Suppressor macrophage treated with lipopolysaccharide for 1 hour (primary cell): ENCODE results near the gene RGS19.

Source experiments
- DNase-seq, 3 donors: peaks; one replicate each; pipeline ENCODE4 v3.0.0-alpha.2; 2020 to 2022

Gene RGS19

DNA sequence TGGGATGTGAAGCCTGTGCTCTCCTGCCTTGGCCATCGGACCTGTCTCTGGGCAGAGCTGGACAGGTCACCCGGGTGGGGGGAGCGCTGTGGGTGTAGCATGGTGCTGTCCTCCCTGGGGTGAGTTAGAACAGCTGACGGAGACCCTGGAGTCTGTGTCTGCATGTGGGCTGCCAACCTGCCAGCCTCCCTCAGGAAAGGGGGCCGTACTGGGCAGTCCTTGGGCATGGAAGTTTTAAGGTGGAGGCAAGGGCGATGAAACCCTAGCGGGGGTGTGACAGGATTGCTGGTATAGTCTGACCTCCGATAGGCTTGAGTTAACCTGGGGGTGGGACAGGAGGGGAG, 32.3 kb downstream of the RGS19 start:
- DNase-seq = no peak

DNA sequence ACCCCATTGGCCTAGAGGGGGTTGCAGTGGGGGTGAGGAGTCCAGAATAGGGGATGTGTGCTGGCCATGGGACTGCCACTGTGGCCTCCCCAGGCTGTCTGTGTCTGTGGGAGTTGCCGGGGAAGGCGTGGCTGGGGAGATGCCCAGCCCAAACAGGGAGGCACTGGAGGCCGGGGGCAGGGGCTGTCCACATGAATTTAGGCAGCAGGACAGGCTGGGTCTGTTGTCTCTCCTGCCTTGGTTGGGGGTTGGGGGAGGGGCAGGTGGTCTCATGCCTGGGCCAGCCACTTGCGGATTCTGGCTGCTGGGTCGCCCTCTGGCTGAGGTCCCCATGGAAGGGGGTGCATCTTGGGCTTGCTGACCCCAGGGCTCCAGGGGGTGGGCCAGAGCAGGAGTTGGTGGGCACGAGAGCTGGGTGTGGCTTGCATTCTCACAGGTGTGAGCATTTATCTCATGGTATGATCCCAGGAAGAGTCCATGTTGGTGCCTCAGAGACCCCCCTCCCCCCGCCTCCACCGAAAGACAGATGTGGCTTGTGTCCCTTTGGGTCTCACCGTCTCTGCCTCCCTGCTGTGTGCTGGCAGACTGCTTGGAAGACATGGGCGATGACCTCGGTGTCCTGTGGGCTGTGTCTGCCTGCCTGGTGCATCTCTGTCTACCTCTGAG, 33.8 kb downstream of the RGS19 start:
- DNase-seq = peak in 1 of 3 donors; percentile 55

DNA sequence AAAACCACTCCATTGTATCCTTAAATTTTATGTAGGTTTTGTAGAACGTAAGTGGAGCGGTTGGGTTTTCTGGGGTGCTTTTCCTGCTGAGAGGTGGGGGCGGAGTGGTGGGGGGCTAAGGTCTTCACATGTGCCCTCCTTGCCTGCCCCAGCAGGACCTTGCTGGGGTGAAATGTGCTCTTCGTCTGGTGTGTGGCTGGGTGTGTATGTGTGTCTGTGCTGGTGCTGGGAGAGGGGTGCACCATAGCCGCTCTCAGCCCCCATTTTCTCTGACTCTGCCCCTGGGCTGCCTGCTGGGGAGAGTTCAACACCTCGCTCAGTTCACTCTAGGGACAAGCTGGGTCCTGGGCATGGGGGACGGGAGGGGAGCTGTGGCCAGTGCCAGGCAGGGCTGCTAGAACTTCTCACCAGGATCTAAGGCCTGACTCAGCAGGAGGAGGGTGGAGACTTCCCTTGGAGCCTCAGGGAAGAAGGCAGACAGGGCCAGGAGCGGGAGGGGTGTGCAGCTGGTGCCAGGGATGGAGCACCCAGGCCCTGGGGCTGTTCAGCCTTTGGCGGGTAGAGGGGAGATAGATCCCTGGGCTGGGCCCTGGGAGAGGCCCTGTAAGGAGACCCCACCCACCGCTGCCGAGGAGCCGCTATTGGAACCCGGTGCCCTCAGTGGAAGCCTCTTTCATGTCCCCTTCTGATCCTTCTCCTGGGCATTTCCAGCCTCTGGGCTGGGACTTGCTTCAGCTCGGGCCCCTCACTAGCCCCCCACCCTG, 34.7 kb downstream of the RGS19 start:
- no peak for DNase-seq

DNA sequence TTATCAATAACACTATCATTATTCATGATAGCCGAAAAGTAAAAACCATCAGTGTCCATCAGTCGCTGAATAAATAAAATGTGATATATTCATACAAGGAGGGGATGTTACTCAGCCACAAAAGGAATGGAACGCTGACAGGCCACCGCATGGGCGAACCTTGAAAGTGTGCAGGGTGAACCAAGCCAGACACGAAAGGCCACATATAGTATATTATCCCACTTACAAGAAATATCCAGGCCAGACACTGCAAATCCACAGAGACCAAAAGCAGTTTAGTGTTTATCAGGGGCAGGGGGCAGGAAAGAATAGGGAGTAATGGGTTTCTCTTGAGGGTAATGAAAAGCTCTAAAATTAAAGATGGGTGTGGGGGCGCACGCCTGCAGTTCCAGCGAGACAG, 35.5 kb downstream of the RGS19 start:
- DNase-seq = no peak

DNA sequence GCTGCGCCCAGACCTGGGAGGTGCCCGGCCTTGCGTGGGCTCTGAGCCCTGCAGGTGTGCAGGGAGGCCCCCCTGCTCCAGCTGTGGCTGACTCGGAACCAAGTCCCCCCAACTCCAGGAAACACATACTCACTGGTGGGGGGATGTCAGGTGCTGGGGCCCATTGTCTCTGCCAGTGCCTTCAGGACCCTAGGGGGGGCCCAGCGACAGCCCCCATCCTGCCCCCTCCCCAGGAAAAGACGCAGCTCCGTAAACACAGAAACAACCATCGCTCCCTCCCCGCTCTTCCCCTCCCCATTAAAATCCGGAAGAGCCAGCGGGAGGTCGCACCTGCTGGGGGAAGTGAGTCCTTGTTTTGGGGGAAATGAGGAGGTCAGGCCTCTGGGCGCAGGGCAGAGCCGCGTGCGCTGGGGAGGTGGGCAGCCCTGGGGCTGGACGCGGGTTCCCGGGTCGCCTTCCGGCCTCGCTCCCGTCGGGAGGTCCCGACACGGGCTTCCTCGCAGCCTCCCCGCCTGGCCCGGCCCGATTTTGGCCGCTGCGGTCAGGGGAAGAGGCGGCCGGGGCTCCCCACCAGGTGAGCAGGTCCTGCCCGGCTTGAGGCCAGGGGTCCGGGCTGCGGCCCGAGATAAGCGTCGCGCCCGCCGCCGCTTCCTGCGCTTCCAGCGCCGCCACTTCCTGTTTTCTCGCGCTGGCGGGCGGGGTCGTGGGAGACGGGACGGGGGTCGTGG, 37.1 kb downstream of the RGS19 start:
- peak in 2 of 3 donors; percentile 43 to 54 for DNase-seq

DNA sequence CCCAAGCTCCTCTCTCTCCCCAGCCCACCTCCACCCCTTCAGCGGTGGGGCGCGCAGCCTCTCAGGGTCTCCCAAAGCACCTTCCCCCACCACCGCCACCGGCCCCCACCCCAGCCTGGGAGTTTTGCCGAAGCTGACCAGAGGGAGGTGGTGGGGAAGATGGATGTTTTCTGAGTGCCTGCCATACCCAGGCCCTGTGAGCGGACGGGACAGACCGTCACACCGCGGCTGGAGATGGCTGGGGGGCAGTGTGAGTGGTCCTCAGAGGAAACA, 37.6 kb downstream of the RGS19 start:
- DNase-seq = no peak

DNA sequence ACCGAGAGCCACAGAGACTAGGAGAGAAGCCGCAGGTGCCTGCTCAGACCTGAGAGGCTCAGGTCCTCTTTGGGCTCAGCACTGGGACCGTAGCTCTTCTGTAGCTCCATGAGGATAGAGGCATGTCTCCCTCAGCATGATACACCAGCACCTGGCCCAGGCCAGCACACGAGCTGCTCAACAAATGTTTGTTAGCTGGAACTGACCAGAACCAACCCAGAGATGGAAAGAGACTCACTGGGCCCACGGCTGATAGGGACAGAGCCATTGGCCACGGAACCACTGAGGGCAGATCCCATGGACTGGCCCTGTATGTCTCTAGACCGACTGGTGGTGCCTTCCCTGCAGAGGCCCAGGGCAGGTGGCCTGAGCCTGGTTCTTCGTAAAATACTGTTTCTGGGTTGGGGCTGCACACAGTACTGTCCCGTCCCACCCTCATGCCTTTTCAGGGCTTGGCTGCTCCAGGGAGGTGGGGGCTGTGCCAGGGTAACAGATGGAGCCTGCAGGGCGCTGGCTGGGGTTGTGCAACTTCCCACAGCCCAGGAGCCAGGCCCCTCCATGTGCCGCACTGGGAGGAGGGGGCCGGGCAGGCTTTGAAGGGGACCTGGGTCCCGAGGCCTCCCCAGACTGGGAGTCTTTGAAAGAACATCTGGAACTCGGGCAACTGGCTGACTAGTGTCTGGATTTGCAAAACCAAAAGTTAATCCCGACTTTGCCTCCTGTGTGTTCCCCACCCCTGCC, 38.1 kb downstream of the RGS19 start:
- no peak for DNase-seq

DNA sequence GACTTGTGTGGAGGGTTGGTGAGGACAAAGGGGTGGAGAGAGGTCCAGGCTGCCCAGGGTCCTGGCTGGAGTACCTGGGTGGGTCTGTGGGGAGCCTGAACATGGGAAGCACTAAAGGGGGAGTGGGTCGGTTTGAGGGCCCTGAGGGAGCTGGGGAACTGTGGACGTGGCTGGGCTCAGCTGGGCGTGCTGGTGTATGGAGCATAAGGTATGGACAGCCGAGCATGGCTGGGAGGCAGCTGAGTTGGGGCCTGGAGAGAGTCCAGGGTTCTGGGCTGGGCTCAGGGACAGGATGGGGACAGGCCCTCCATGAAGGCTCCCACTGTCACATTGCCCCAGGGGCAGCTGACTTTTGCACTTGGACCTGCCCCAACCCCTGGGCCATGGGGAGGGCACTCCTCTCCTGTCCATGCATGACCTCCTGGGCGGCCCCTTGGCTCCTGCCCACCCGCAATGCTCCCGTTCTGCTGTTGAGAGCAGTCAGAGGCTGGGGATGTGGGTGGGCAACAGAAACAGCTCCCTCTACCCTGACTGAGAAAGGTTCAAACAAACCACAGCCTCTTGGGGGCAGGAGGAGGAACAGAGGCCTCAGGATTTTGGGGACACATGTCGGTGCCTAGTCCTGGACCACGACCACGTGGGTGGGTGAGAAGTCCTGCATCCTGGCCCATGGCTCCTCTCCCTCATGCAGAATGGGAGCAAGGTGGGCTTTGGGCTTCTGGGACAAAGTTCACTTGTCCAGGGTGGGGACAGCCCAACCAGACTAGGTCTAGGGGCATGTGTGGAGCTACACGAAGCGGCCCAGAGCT, 38.9 kb downstream of the RGS19 start:
- DNase-seq = no peak

DNA sequence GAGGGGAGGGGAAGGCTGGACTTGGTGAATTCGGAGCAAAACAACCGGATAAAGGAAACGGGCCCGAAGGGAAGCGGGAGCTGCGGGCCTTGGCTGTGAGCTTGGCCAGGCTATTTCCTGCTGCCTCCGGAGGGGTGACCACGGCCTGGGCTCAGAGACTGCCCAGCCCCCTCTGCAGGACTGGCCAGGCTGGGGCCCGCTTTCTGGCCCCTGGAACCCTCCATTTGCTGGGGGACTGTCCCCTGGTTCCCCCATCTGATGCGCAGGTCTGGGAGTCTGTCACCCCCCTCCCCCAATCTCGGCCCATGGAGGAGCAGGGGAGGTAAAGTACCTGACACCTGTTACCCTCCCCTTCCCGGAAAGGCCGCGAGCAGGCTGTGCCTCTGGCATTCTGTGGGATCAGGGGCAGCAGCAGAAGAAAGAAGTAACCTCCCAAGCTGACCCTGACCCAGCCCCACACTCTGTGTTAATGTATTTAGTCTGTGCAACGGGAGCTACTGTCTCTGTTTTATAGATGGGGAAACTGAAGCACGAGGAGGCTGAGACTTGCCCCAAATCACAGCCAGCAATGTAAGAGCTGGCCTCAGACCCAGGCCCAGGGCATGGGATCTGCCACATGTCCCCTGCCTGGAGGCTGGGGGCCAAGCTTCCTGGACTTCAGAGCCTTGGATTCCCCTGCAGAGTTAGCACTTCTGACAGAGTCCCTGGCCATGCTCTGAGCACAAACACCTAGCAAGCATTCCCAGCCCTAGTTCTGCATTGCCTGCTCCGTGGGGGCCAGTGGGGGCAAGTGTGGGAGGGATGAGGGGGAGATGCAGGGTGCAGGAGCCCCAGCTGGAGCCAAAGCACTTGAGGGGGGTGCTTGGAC, 39.8 kb downstream of the RGS19 start:
- no peak for DNase-seq

DNA sequence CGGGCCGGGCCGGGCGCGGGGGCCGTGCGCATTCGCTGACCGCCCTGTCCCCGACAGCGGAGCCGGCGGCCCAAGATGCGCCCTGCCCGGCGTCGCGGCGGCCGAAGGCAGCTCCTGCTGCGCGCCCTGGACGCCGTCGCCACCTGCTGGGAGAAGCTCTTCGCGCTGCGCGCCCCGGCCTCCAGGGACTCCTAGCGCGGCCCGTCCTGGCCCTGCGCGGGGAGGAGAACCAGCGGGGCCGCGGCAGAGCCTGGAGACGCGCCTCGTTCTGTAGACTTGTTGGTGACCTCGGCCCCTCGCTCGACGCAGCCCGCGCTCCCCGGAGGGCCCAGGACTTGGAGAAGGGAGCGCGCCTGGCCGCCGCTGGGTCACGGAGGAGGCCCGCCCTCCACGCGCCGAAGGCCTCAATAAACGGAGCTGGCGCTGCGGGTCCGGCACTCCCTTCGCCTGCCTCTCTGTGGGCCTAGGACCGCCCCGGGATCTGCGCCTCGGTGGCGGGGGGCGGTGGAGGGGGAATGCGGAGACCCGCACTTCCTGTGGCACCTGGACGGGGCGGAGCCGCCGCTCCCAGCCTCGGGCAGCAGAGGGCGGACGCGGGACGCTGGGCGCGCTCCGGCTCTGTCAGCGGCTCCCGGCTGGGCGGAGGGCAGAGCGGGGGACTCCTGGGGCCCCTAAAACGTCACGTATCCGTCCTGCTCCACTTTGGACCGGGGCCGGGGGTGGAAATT, 40.6 kb downstream of the RGS19 start:
- DNase-seq = peak; percentile 73 to 90 (median 80)

DNA sequence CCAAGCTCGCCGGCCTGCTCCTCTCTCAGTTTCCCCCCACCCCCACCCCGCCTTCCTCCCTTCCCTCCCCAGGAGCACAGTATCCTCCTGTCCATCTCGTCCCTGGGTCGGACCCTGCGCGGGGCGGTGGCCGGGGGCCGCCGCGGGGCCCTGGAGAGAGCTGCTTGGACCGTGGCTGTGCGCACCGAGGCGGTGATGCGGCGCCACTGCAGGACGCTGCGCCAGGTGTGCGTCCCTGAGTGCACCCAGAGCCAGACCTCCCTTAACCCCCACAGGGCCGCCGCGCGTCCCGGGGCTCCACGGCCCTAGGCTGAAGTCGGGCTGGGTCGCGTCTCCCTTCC, 41.1 kb downstream of the RGS19 start:
- DNase-seq = no peak

DNA sequence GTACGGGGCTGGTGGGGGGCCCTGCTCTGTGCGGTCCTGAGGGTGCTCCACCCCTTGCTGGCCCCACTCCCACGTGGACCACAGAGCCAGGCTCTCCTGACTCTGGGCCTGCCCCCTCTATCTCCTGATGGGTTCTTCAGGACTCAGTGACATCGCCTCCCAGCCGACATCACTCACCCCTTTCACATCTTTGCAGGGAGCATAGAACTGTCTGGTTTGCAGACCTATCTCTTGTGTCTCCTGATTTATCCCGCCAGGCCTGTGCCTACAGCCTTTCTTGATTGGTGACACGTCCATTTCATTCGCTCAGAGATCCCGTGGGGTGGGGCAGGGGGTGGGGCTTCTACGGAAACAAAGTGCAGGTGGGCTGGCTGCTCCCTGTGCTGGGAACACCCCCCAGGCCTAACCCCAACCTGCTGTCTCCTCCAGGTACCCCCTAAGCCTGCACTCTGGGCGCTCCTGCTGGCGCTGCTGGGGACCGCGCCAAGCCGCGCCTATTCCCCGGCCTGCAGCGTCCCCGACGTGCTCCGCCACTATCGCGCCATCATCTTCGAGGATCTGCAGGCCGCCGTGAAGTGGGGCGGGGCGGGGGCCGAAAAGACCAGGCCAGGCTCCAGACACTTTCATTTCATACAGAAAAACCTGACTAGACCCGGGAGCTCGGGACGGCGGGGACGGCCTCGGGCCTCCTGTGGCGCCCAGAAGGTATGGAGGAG, 41.7 kb downstream of the RGS19 start:
- DNase-seq = no peak

DNA sequence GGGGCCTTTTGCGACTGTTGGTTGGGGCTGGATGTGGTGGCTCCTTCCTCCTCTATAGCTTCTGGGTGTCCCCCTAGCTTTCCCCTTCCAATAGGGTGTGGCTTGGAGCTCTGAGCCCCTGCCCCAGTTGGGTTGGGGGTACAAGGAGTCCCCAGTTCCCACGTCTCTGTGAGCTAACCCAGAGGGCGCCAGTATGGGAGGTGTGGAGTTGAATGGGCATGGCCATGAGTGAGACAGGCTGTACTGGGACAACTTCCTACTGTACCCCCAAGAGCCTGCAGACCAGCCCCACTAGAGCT, 42.2 kb downstream of the RGS19 start:
- DNase-seq = no peak

DNA sequence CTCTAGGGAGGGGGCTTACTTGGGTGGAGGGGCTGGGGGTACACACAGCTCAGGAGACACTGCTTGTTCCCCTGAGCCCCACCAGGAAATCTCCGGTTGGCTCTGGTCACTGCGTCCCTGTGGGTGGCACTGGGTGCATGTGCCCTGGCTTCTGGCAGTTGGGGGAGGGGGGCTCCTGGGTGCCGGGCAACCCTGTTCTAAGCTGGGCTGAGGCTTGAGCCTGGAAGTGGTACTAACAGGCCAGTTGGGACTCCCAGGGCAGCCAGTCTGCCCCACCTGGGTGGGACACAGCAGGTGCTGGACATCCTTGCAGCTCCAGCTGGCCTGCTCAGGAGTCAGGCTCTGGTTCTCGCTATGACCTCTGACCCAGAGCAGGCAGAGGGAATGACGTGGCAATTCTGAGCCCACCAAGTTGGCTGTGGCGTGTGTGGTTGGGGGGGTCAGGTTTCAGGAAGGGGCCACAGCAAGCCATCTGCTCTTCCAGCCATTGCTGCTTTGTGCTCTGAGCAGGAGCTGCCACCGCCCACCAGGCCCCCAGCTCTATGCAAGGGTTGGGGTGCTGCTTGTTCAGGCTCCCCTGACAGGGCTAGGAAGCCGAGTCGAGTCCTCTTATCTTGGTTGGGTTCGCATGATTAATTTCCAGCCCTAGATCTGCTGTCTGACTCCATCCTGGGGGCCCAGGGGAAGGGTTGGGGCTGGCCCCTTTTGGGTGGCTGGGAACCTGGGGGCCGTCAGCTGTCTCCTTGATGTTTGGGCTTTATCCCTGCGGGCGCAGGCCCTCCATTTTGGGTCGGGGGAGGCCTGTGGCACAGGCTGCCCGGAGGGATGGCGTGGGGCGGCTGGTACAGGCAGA, 42.7 kb downstream of the RGS19 start:
- DNase-seq = no peak

DNA sequence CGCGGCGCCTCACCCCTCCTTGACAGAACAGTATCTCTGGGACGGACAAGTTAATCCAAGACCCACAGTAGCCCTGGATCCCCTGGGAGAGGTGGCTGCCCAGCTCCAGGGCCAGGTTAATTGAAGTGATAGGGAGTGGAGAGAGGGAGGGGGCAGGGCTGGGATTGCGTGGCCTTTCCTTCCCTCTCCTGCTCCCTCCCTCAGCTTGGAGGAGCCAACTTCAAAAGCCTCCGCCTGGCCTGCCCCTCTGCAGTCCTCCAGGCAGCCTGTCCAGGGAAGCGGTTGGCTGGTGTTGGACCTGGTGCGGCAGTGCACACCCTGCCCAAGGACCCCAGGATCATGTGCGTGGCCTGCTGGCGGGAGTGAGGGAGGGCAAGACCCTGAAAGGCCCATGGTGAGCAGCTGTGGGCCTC, 43.4 kb downstream of the RGS19 start, which contains the start of gene C20orf204:
C20orf204 (plus strand) TSS at position 250 of the 413 bp plus-strand sequence; CDS start at position 392, 142 bp downstream.
- DNase-seq = no peak

DNA sequence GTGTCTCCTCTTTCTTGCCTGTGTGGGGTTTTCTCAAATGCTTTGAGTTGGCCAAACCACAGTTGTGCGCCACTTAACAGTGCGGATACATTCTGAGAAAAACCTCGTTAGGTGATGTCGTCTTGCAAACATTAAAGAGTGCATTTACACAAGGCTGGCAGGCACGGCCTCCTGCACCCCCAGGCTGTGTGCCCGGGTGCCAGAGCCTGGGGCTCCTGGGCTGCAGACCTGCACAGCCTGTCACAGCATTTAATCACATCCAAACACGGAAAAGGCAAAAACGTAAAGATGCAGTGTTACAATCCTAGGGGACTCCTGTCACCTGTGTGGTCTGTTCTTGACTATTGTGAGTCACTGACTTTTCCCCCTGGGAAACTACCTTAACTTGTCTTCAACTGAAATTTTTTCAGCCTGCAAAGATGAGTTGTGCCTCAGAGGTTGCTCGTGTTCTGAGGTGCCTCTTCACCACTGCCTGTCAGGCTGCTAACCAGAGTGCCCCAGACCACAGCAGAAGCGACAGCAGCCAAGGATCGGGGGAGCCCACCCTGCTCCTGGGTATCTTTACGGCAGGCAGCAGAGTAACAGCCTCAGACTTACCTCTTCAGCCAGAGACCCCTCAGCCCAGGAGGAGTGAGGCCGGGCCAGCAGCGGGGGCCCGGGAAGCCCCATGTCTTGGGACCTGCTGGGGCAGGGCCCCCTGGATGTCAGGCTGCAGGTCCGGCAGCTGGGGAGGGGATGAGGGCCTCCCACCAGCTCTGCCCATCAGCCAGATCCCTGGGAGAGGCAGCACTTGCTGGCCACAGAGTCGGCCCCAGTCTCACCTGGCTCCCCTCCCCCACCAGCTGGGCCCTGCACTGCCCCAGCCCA, 44.0 kb downstream of the RGS19 start:
- no peak for DNase-seq

DNA sequence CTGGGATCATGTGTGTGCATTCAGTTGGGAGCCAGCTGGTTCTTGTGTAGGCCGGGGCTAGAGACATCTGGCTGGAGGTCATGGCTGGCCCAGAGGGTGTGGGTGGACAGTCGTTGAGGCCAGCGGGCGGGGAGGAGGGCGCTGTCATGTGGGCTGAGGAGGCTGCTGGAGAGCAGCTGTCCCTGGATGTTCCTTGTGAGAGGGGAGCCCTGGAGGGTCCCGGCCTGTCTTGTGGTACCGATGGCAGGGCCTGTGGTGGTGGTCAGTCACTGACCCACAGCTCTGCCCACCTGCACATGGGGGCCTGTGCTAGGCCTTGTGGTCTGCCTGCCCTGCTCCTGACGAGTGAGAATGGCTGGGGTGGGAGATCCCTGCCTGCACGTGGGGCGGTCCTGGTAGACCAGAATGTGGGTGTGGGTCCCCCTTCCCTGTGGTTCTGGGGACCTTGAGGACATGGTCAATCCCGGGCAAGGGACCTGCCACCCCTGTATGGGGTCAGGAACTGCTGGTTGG, 45.3 kb downstream of the RGS19 start:
- no peak for DNase-seq
